Measurements from ENCODE around the gene UTS2B.

The UTS2B gene

DNA sequence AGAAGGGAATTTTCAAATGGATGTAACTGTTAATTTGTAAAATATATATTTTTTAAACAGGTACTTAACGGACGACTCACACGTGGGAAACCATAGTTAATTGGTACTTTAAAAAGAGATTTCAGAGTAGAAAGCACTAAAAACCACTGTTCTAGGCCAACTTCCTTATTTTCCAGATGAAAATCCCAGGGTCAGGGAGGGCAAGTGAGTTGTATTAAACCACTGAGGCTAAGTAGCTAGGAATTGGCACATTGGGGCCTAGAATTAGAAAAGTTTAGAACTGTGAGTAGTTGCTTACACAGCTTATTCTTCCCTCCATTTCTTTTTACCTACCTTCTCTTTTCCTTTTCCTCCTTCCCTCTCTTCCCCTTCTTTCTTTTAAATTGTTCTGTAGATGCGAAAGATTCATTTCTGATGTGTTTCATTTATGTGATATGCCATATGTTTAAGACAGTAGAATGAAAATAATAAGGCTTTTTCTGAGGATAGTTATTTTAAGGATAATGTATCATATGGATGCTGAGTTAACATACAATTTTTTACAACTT, 4.1 kb upstream of the UTS2B start:
- no peak for DNase-seq (ENCODE audit: extremely low read depth, low read depth)

DNA sequence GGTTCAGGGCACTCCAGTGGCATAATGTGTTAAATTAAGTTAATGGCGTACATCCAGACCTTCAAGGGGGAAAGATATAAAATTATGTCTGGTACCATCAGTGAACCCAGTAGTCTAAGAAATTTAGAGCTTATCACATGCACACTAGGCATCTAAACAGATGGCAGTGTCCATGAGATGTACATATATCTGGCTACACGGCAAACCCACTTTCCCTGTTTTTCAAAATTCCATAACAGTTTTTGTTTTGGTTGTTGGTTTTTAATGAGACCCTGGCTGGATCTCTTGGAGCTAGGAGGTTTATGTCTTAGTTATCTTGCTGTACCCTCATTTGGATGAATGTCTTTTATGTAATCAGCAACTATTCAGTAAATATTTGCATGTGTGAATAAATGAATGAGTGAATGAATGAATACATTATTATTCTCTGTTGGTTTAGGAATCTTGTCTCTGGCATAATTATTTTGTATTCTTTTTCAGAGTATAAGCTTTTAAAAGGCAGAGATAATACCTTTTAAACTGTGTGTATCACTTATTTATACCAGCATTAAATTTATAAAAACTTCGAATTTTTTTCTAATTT, 3.1 kb upstream of the UTS2B start:
- TF ChIP-seq, protein P1, sequence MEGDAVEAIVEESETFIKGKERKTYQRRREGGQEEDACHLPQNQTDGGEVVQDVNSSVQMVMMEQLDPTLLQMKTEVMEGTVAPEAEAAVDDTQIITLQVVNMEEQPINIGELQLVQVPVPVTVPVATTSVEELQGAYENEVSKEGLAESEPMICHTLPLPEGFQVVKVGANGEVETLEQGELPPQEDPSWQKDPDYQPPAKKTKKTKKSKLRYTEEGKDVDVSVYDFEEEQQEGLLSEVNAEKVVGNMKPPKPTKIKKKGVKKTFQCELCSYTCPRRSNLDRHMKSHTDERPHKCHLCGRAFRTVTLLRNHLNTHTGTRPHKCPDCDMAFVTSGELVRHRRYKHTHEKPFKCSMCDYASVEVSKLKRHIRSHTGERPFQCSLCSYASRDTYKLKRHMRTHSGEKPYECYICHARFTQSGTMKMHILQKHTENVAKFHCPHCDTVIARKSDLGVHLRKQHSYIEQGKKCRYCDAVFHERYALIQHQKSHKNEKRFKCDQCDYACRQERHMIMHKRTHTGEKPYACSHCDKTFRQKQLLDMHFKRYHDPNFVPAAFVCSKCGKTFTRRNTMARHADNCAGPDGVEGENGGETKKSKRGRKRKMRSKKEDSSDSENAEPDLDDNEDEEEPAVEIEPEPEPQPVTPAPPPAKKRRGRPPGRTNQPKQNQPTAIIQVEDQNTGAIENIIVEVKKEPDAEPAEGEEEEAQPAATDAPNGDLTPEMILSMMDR (IDR thresholded peaks at IDR 0.05; ENCODE audit: low read depth, low read length) = no peak
- no peak for DNase-seq (ENCODE audit: extremely low read depth, low read depth)

More for the DNA sequence above, 4.1 kb upstream of the UTS2B start:
- TF ChIP-seq, protein P1 (IDR thresholded peaks at IDR 0.05; ENCODE audit: low read depth, low read length) = no peak

DNA sequence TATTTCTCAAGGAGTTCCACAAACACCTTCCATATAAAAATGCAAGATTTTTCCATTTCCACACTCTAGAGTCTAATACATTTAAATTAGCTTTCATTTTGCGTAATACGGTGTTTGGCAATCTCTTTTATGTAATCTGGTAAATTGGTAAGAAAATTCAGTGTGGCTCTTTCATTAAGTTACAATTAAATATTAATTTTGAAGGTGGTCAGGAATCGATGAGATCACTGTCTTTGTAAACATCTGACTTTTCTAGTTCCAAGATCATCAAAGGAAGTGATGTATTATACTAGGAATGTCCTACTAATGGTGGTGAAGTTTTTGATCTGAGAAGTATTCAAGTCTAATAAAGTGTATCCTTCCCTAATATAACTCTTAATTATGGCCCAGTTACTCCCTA, 1.1 kb upstream of the UTS2B start:
- no peak for DNase-seq (ENCODE audit: extremely low read depth, low read depth)
- TF ChIP-seq, protein P1 (IDR thresholded peaks at IDR 0.05; ENCODE audit: low read depth, low read length) = no peak

DNA sequence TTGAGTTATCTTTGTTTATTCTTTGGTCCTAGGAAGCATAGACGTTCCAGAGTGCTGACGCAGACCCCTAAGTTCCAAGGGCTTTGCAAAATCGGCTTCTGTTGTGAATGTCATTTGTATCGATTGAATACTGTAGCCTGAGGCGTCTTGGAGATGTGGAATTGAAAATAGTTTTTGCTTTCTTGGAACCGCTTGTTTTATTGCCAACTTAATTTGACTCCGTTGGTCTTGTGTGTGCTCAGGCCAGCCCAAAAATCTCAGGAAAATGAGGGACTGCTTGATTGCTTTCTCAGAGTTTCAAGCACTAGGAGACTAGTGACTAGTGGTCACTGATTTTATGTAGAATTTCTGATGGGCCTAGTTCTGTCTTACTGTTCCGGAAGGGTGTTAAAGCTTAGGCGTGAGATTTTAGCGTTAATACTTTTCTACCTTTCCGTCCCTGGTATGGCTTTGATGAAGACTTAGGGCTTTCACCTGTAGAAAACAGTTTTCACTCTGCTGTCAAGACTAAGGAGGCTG, 263 bp upstream of the UTS2B start:
- peak; percentile 61 for DNase-seq (ENCODE audit: extremely low read depth, low read depth)
- TF ChIP-seq, protein P1 (IDR thresholded peaks at IDR 0.05; ENCODE audit: low read depth, low read length) = no peak

DNA sequence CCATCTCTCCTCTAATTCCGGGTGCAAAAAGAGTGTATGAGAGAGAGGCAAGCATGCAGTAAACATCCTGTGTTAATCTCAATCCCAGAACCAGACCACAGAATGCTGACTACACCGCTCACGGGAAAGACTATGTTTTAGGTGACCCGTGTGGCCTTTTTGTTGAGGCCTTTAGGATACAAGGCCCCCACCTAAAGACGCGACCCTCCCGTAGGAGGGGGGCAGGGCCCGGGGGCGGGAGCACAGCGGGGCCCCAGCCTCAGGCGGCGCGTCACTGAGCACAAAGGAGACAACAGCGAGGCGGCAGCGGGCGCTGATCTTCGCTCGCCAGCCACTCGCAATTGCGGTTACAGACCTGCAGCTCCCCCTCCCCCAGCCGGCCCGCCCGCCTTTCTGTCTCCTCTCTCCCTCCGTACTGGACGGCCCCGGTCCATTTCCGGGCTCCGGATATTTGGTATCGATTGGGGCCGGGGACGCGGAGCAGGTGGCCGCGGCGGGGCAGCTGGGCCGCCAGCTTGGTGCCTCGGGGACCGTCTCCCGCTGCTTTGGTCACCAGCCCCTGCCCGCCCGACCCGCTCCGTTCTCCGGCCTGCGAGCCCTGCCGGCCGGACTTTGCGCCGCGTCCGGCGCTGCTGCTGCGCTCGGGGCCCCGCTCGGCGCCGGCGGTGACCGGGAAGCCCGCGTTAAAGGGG, 1.2 kb downstream of the UTS2B start, which contains the start of gene CCDC50:
Gene CCDC50, plus strand, starts transcription at position 433 of the 692 bp plus-strand sequence. CDS start 281 bp downstream, outside the sequence.
- TF ChIP-seq, protein P1 (IDR thresholded peaks at IDR 0.05; ENCODE audit: low read depth, low read length) = no peak
- peak; percentile 34 for DNase-seq (ENCODE audit: extremely low read depth, low read depth)

DNA sequence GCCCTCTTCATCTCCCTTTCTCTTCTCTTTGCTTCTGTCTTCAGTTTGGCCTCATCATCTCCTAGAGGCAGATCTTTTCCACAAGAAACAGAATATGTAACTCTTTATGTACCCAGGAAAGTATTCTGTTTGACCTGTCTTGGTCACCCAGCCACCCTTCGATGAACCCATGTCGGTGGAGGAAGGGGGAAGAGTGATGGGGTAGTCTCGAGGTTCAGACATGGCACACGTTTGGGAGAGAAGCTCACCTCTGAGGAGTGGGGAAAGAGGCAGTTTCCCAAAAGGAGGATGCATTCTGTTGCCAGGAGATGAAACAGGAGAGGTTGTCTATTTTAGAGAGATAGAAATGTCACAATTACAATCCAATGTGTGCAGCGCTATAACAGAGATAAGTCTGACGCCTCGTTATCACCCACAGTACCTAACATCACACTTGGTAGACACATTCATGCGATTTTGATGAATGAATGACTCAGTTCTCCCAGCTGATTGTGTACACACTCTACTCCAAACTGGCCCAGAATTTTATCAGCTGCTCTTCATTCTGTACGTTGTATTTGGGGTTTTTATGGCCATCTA, 1.9 kb downstream of the UTS2B start:
- DNase-seq (ENCODE audit: extremely low read depth, low read depth) = no peak

More for the DNA sequence above, 1.9 kb downstream of the UTS2B start:
- TF ChIP-seq, protein P1 (IDR thresholded peaks at IDR 0.05; ENCODE audit: low read depth, low read length) = no peak
